Measurements from ENCODE around the gene IL37. TPM values are rescaled to one million over a fixed set of nuclear protein-coding genes. Genes with fewer than 3 reads are reported as not detected.
"Not testable (repeated sequence)": the region's sequence is repeated elsewhere in the genome, so short reads cannot be mapped to it uniquely, and the experiment has no call there.

Gene IL37
- total and polyA plus RNA-seq, 2 experiments from 2014 or later: not detected

DNA sequence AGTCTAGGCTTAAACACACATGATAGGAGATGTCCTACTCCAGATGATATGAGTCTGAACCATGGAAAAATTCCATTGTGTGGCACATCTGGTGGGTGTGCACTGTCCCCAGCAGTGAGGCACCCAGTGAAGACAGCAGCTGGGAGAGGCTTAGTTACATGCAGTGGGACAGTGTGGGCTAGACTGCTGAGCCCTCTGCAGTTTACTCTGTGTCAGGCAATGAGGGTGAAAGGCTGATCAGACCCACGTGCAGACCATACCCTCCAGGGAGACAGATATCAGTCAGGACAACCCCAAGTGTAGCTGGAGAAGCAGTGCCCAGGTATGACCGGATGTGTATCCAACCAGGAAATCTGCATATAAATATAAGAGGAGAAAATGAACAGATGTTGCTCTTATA lies 13.4 kb downstream of the IL37 start:
- Histone ChIP-seq H3K79me2 (ENCODE audit: insufficient read depth) (no peaks in the 10 kb centered on the region), H3K4me1 (ENCODE audit: insufficient read depth) (no peaks in the 10 kb centered on the region), H3K9me3 (ENCODE audit: low read depth) (no peaks in the 10 kb centered on the region), H3K4me3 (no peak overlapping the region), H3K27ac (no peak overlapping the region), H3K9ac (no peak overlapping the region), H2AFZ (no peak overlapping the region), H3K27me3 (replicated peaks; ENCODE audit: insufficient read depth) (peaks cover 32% of the 10 kb centered on the region), H3K4me2 (ENCODE audit: unreplicated experiment) (no peak overlapping the region), H3F3A (ENCODE audit: insufficient read depth) (no peaks in the 10 kb centered on the region), H4K20me1 (ENCODE audit: insufficient read depth) (no peaks in the 10 kb centered on the region), H3K9me2 (ENCODE audit: insufficient read depth) (no peaks in the 10 kb centered on the region), H3K36me3 (ENCODE audit: low read depth) (no peaks in the 10 kb centered on the region)
- TF ChIP-seq EZH2phosphoT487 (IDR thresholded peaks at IDR 0.05; ENCODE audit: insufficient read depth, low read depth): no peak
- TF ChIP-seq EZH2 (IDR thresholded peaks at IDR 0.05; ENCODE audit: insufficient read depth, poor library complexity, severe bottlenecking): no peak
- WGBS, 2 experiments (ENCODE audit: low coverage in 1 of 2, low lambda C conversion rate in 2 of 2, missing lambda C conversion rate in 2 of 2): 1 to 9% methylated on average over 2 of the region's 2 CpGs
- in situ Hi-C loops (cut with MboI): no loop called here
- DNase-seq: no peak

DNA sequence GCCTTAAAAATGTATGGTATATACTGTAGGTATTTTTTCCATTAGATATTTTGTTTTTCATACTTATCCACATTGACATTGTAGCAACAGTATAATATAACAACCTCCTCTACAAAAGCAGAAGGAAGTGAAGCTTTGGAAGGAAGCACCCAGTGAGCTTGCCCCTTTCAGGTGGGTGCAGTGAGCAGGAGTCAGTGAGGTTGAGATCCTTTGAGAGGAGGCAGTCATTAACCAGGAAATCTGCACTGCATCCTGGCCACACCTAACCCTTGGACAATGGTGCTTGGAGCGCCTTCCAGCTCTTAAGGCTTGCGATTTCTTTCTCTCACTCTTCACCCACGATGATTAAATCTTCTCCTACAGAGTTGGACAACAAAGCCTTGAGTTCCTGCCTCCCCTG lies 13.9 kb downstream of the IL37 start:
- Histone ChIP-seq H3K9me3 (ENCODE audit: low read depth) (no peaks in the 10 kb centered on the region), H3K4me2 (ENCODE audit: unreplicated experiment) (no peak overlapping the region), H4K20me1 (ENCODE audit: insufficient read depth) (no peaks in the 10 kb centered on the region), H3K4me1 (ENCODE audit: insufficient read depth) (no peaks in the 10 kb centered on the region), H3K36me3 (ENCODE audit: low read depth) (no peaks in the 10 kb centered on the region), H3K79me2 (ENCODE audit: insufficient read depth) (no peaks in the 10 kb centered on the region), H3F3A (ENCODE audit: insufficient read depth) (no peaks in the 10 kb centered on the region), H3K27me3 (replicated peaks; ENCODE audit: insufficient read depth) (peaks cover 32% of the 10 kb centered on the region), H3K27ac (no peak overlapping the region), H2AFZ (no peak overlapping the region), H3K9ac (no peak overlapping the region), H3K9me2 (ENCODE audit: insufficient read depth) (no peaks in the 10 kb centered on the region), H3K4me3 (no peak overlapping the region)
- 53 to 56% methylated on average over 3 of the region's 3 CpGs for WGBS, 2 experiments (ENCODE audit: low coverage in 1 of 2, low lambda C conversion rate in 2 of 2, missing lambda C conversion rate in 2 of 2)
- TF ChIP-seq EZH2phosphoT487 (IDR thresholded peaks at IDR 0.05; ENCODE audit: insufficient read depth, low read depth): no peak
- TF ChIP-seq EZH2 (IDR thresholded peaks at IDR 0.05; ENCODE audit: insufficient read depth, poor library complexity, severe bottlenecking): no peak
- DNase-seq: no peak
- in situ Hi-C loops (cut with MboI): loop anchor here (25.0 kb wide), 1 partner anchor 313 kb away; no protein-coding TSS in a partner anchor

DNA sequence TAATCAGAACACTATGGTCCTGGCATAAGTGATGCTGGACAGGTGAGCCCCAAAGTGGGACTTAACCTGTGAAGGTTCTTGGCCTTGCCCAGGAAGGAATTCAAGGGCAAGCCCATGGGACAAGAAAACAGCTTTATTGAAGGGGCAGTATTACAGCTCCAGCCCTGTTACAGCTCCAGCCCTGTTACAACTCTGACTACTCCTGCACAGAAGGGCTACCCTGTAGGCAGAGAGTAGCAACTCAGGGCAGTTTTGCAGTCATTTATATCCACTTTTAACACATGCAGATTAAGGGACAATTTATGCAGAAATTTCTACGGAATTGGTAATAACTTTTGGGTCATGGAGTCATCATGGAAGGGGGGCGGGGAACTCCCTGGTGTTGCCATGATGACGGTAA lies 15.7 kb downstream of the IL37 start:
- H3F3A ChIP-seq (ENCODE audit: insufficient read depth): no peaks in the 10 kb centered on the region
- TF ChIP-seq EZH2 (IDR thresholded peaks at IDR 0.05; ENCODE audit: insufficient read depth, poor library complexity, severe bottlenecking): no peak
- TF ChIP-seq EZH2phosphoT487 (IDR thresholded peaks at IDR 0.05; ENCODE audit: insufficient read depth, low read depth): no peak
- WGBS, 2 experiments (ENCODE audit: low coverage in 1 of 2, low lambda C conversion rate in 2 of 2, missing lambda C conversion rate in 2 of 2): 38 to 42% methylated on average over 3 of the region's 3 CpGs
- H3K36me3 ChIP-seq (ENCODE audit: low read depth): no peaks in the 10 kb centered on the region
- no peak overlapping the region for H3K27ac ChIP-seq
- in situ Hi-C loops (cut with MboI): loop anchor here (25.0 kb wide), 1 partner anchor 314 kb away; no protein-coding TSS in a partner anchor
- no peak overlapping the region for H3K4me2 ChIP-seq (ENCODE audit: unreplicated experiment)
- no peaks in the 10 kb centered on the region for H3K9me2 ChIP-seq (ENCODE audit: insufficient read depth)
- no peak for DNase-seq
- no peak overlapping the region for H3K4me3 ChIP-seq
- H2AFZ ChIP-seq: no peak overlapping the region
- H3K9ac ChIP-seq: no peak overlapping the region
- H3K27me3 ChIP-seq (replicated peaks; ENCODE audit: insufficient read depth): peaks cover 40% of the 10 kb centered on the region
- H3K4me1 ChIP-seq (ENCODE audit: insufficient read depth): no peaks in the 10 kb centered on the region
- no peaks in the 10 kb centered on the region for H3K9me3 ChIP-seq (ENCODE audit: low read depth)
- H3K79me2 ChIP-seq (ENCODE audit: insufficient read depth): no peaks in the 10 kb centered on the region
- no peaks in the 10 kb centered on the region for H4K20me1 ChIP-seq (ENCODE audit: insufficient read depth)

DNA sequence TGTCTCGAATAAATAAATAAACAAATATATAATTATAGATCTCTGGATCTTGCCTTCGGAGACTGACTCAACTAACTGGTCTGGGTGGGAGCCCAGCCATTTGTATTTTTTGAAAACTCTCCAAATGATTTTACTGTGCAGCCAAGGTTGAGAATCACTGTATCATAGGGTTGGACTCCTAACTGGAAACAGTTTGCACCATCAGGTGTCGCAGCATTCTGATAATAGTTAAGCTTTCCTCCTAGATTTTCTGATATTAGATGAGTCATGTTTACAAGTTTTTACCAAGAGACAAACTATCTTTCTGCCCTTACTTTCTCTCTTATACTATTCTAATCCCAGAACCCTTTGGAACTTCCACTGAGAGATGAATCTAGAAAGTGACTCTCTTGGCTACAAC lies 16.8 kb downstream of the IL37 start:
- Histone ChIP-seq H3K4me2 (ENCODE audit: unreplicated experiment) (no peak overlapping the region), H3K27ac (no peak overlapping the region), H2AFZ (no peak overlapping the region), H4K20me1 (ENCODE audit: insufficient read depth) (no peaks in the 10 kb centered on the region), H3K36me3 (ENCODE audit: low read depth) (no peaks in the 10 kb centered on the region), H3K9me2 (ENCODE audit: insufficient read depth) (no peaks in the 10 kb centered on the region), H3K9me3 (ENCODE audit: low read depth) (no peaks in the 10 kb centered on the region), H3K79me2 (ENCODE audit: insufficient read depth) (no peaks in the 10 kb centered on the region), H3K27me3 (replicated peaks; ENCODE audit: insufficient read depth) (peaks cover 42% of the 10 kb centered on the region), H3F3A (ENCODE audit: insufficient read depth) (no peaks in the 10 kb centered on the region), H3K4me1 (ENCODE audit: insufficient read depth) (no peaks in the 10 kb centered on the region), H3K4me3 (no peak overlapping the region), H3K9ac (no peak overlapping the region)
- DNase-seq: peak; percentile 12
- TF ChIP-seq EZH2 (IDR thresholded peaks at IDR 0.05; ENCODE audit: insufficient read depth, poor library complexity, severe bottlenecking): no peak
- TF ChIP-seq EZH2phosphoT487 (IDR thresholded peaks at IDR 0.05; ENCODE audit: insufficient read depth, low read depth): no peak
- 18 to 28% methylated on average over 3 of the region's 3 CpGs for WGBS, 2 experiments (ENCODE audit: low coverage in 1 of 2, low lambda C conversion rate in 2 of 2, missing lambda C conversion rate in 2 of 2)
- in situ Hi-C loops (cut with MboI): loop anchor here (25.0 kb wide), 1 partner anchor 315 kb away; no protein-coding TSS in a partner anchor

DNA sequence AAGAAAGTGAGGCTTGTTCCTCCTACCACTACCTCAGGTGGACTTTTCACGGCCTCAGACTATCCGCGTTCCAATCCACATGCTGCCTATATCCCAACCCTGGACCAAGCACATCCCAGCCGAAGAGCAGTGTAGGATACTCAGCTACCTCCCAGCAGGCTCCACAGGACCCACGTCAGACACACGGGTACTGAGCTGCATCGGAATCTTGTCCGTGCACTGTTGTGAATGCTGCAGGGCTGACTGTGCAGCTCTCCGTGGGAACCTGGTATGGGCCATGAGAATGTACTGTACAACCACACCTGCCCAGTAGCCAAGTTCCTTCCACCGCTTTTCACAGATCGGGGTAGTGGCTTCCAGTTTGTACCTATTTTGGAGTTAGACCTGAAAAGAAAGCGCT lies 22.3 kb downstream of the IL37 start:
- Histone ChIP-seq H3K36me3 (ENCODE audit: low read depth) (no peaks in the 10 kb centered on the region), H4K20me1 (ENCODE audit: insufficient read depth) (no peaks in the 10 kb centered on the region), H3K4me1 (ENCODE audit: insufficient read depth) (no peaks in the 10 kb centered on the region), H3F3A (ENCODE audit: insufficient read depth) (no peaks in the 10 kb centered on the region), H3K79me2 (ENCODE audit: insufficient read depth) (no peaks in the 10 kb centered on the region), H3K4me3 (no peak overlapping the region), H3K27ac (no peak overlapping the region), H2AFZ (no peak overlapping the region), H3K9ac (no peak overlapping the region), H3K27me3 (replicated peaks; ENCODE audit: insufficient read depth) (peaks cover 40% of the 10 kb centered on the region), H3K9me3 (ENCODE audit: low read depth) (no peaks in the 10 kb centered on the region), H3K9me2 (ENCODE audit: insufficient read depth) (no peaks in the 10 kb centered on the region), H3K4me2 (ENCODE audit: unreplicated experiment) (no peak overlapping the region)
- whole genome bisulfite sequencing, 2 experiments (ENCODE audit: low coverage in 1 of 2, low lambda C conversion rate in 2 of 2, missing lambda C conversion rate in 2 of 2): 81 to 86% methylated on average over 12 of the region's 12 CpGs
- no peak for DNase-seq
- in situ Hi-C loops (cut with MboI): loop anchor here (25.0 kb wide), 1 partner anchor 321 kb away; no protein-coding TSS in a partner anchor
- TF ChIP-seq EZH2phosphoT487 (IDR thresholded peaks at IDR 0.05; ENCODE audit: insufficient read depth, low read depth) (no peak), EZH2 (IDR thresholded peaks at IDR 0.05; ENCODE audit: insufficient read depth, poor library complexity, severe bottlenecking) (no peak)

DNA sequence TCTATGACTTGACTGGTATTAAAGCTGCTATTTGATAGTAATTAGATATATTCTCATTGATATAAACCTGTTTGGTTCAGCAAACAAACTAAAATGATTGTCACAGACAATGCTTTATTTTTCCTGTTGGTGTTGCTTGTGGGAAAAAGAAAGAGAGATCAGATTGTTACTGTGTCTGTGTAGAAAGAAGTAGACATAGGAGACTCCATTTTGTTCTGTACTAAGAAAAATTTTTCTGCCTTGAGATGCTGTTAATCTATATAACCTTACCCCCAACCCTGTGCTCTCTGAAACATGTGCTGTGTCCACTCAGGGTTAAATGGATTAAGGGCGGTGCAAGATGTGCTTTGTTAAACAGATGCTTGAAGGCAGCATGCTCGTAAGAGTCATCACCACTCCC lies 23.2 kb downstream of the IL37 start:
- H3K4me3 ChIP-seq; H2AFZ ChIP-seq; H3K9me3 ChIP-seq (ENCODE audit: low read depth); H3F3A ChIP-seq (ENCODE audit: insufficient read depth); H3K27ac ChIP-seq; DNase-seq; H3K36me3 ChIP-seq (ENCODE audit: low read depth); H3K79me2 ChIP-seq (ENCODE audit: insufficient read depth); H3K4me1 ChIP-seq (ENCODE audit: insufficient read depth); H3K9me2 ChIP-seq (ENCODE audit: insufficient read depth); H3K9ac ChIP-seq; H3K4me2 ChIP-seq (ENCODE audit: unreplicated experiment); H4K20me1 ChIP-seq (ENCODE audit: insufficient read depth): not testable (repeated sequence)
- H3K27me3 ChIP-seq (replicated peaks; ENCODE audit: insufficient read depth): peaks cover 32% of the 10 kb centered on the region
- 18 to 20% methylated on average over 2 of the region's 2 CpGs for WGBS, 2 experiments (ENCODE audit: low coverage in 1 of 2, low lambda C conversion rate in 2 of 2, missing lambda C conversion rate in 2 of 2)
- in situ Hi-C loops (cut with MboI): loop anchor here (25.0 kb wide), 1 partner anchor 322 kb away; no protein-coding TSS in a partner anchor

Measured in GM23248 (cell line).